ENCODE measurements around the gene NPLOC4. TPM values are rescaled to one million over a fixed set of nuclear protein-coding genes. Genes with fewer than 3 reads are reported as not detected.

Gene NPLOC4
- total RNA-seq, 2 donors from 2014 or later, result 101 to 103 TPM

DNA sequence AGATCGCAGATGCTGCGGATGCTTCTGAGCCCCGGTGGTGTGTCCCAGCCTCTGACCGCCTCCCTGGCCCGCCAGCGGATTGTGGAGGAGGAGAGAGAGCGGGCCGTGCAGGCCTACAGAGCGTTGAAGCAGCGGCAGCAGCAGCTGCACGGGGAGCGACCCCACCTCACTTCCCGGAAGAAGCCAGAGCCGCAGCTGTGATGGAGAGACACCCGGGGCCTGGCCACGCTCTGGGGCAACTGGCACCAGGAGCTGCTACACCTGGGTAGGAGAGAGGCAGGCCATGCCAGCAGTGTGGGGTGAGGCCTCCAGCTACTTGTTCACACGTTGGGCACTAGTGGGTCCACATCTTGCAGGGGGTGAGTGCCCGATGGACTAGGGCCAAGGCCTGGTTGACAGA is 35.6 kb upstream of the NPLOC4 start:
- Mint-ChIP-seq H3K9me3 (no peaks in the 10 kb centered on the region), H3K36me3 (ENCODE audit: low read depth) (peaks cover 76% of the 10 kb centered on the region), H3K4me1 (peaks cover 8% of the 10 kb centered on the region), H3K4me3 (no peak overlapping the region), H3K27me3 (no peaks in the 10 kb centered on the region), H3K27ac (no peak overlapping the region)
- no peak for ATAC-seq (replicated peaks)

- peak overlapping the region; percentile 96 for H3K27ac Mint-ChIP-seq
- no peak for ATAC-seq (replicated peaks)
- peaks cover 12% of the 10 kb centered on the region for H3K4me1 Mint-ChIP-seq
- no peaks in the 10 kb centered on the region for H3K9me3 Mint-ChIP-seq
- no peaks in the 10 kb centered on the region for H3K27me3 Mint-ChIP-seq
- H3K36me3 Mint-ChIP-seq (ENCODE audit: low read depth), result peaks cover 80% of the 10 kb centered on the region
- peak overlapping the region; percentile 94 for H3K4me3 Mint-ChIP-seq
These were observed 30.8 kb upstream of the NPLOC4 start for GRCh38 chr17:81667754-81668153.

- peak; percentile 92 for ATAC-seq (replicated peaks)
- peaks cover 12% of the 10 kb centered on the region for H3K4me1 Mint-ChIP-seq
- peak within 1 kb of the TSS; percentile 94 for H3K4me3 Mint-ChIP-seq
- H3K27ac Mint-ChIP-seq, result peak within 1 kb of the TSS; percentile 96
- no peaks in the 10 kb centered on the region for H3K27me3 Mint-ChIP-seq
- H3K9me3 Mint-ChIP-seq, result no peaks in the 10 kb centered on the region
- H3K36me3 Mint-ChIP-seq (ENCODE audit: low read depth), result peaks cover 69% of the 10 kb centered on the region
These were observed 29.7 kb upstream of the NPLOC4 start, which contains the start of the genes CCDC137 and OXLD1 for GRCh38 chr17:81666342-81667191. Gene CCDC137, plus strand, starts transcription at chr17:81666737. Its CDS starts 30 bp downstream, at chr17:81666767. Gene OXLD1, minus strand, starts transcription at chr17:81666605. Its CDS starts 28 bp downstream, at chr17:81666577.

- Mint-ChIP-seq H3K4me3 (peak overlapping the region; percentile 94), H3K4me1 (peaks cover 12% of the 10 kb centered on the region), H3K27me3 (no peaks in the 10 kb centered on the region), H3K9me3 (no peaks in the 10 kb centered on the region), H3K36me3 (ENCODE audit: low read depth) (peaks cover 63% of the 10 kb centered on the region), H3K27ac (peak overlapping the region; percentile 96)
- peak; percentile 3 for ATAC-seq (replicated peaks)
These were observed 29.1 kb upstream of the NPLOC4 start for GRCh38 chr17:81666092-81666341.

GRCh38 chr17:81665205-81666091 is 28.5 kb upstream of the NPLOC4 start:
- H3K4me1 Mint-ChIP-seq, result peaks cover 12% of the 10 kb centered on the region
- peak overlapping the region; percentile 94 for H3K4me3 Mint-ChIP-seq
- peaks cover 57% of the 10 kb centered on the region for H3K36me3 Mint-ChIP-seq (ENCODE audit: low read depth)
- H3K27ac Mint-ChIP-seq, result peak overlapping the region; percentile 96
- ATAC-seq (replicated peaks), result peak; percentile 26
- H3K27me3 Mint-ChIP-seq, result no peaks in the 10 kb centered on the region
- H3K9me3 Mint-ChIP-seq, result no peaks in the 10 kb centered on the region

GRCh38 chr17:81664051-81664470 is 27.1 kb upstream of the NPLOC4 start:
- H3K4me1 Mint-ChIP-seq, result peaks cover 12% of the 10 kb centered on the region
- peak overlapping the region; percentile 87 for H3K27ac Mint-ChIP-seq
- ATAC-seq (replicated peaks), result peak; percentile 7
- H3K4me3 Mint-ChIP-seq, result peak overlapping the region; percentile 94
- H3K36me3 Mint-ChIP-seq (ENCODE audit: low read depth), result peaks cover 44% of the 10 kb centered on the region
- no peaks in the 10 kb centered on the region for H3K9me3 Mint-ChIP-seq
- H3K27me3 Mint-ChIP-seq, result no peaks in the 10 kb centered on the region

- H3K27me3 Mint-ChIP-seq, result no peaks in the 10 kb centered on the region
- H3K27ac Mint-ChIP-seq, result peak overlapping the region; percentile 87
- peaks cover 23% of the 10 kb centered on the region for H3K36me3 Mint-ChIP-seq (ENCODE audit: low read depth)
- H3K4me3 Mint-ChIP-seq, result no peak overlapping the region
- no peaks in the 10 kb centered on the region for H3K9me3 Mint-ChIP-seq
- no peak for ATAC-seq (replicated peaks)
- H3K4me1 Mint-ChIP-seq, result peaks cover 4% of the 10 kb centered on the region
These were observed 25.1 kb upstream of the NPLOC4 start for GRCh38 chr17:81662002-81662401.

GRCh38 chr17:81660441-81660840 is 23.5 kb upstream of the NPLOC4 start:
- H3K9me3 Mint-ChIP-seq, result no peaks in the 10 kb centered on the region
- no peak overlapping the region for H3K4me3 Mint-ChIP-seq
- no peaks in the 10 kb centered on the region for H3K27me3 Mint-ChIP-seq
- ATAC-seq (replicated peaks), result no peak
- H3K36me3 Mint-ChIP-seq (ENCODE audit: low read depth), result peaks cover 7% of the 10 kb centered on the region
- H3K27ac Mint-ChIP-seq, result peak overlapping the region; percentile 66
- peaks cover 4% of the 10 kb centered on the region for H3K4me1 Mint-ChIP-seq

- Mint-ChIP-seq H3K36me3 (ENCODE audit: low read depth) (no peaks in the 10 kb centered on the region), H3K4me3 (no peak overlapping the region), H3K4me1 (no peaks in the 10 kb centered on the region), H3K9me3 (no peaks in the 10 kb centered on the region), H3K27ac (no peak overlapping the region), H3K27me3 (no peaks in the 10 kb centered on the region)
- ATAC-seq (replicated peaks), result no peak
These were observed 22.1 kb upstream of the NPLOC4 start for GRCh38 chr17:81659038-81659437.

- Mint-ChIP-seq H3K27me3 (peaks cover 1% of the 10 kb centered on the region), H3K4me3 (no peak overlapping the region), H3K27ac (peak overlapping the region; percentile 17), H3K4me1 (peaks cover 2% of the 10 kb centered on the region), H3K9me3 (no peaks in the 10 kb centered on the region), H3K36me3 (ENCODE audit: low read depth) (no peaks in the 10 kb centered on the region)
- no peak for ATAC-seq (replicated peaks)
These were observed 19.9 kb upstream of the NPLOC4 start for GRCh38 chr17:81656835-81657234.

GRCh38 chr17:81656118-81656743 is 19.3 kb upstream of the NPLOC4 start, which contains the start of gene PDE6G:
Gene PDE6G, minus strand, starts transcription at chr17:81656542. Its CDS starts 3,237 bp downstream, at chr17:81653305.
- no peak for ATAC-seq (replicated peaks)
- H3K27me3 Mint-ChIP-seq, result peaks cover 4% of the 10 kb centered on the region
- H3K36me3 Mint-ChIP-seq (ENCODE audit: low read depth), result no peaks in the 10 kb centered on the region
- peaks cover 5% of the 10 kb centered on the region for H3K4me1 Mint-ChIP-seq
- no peaks in the 10 kb centered on the region for H3K9me3 Mint-ChIP-seq
- H3K27ac Mint-ChIP-seq, result peak within 1 kb of the TSS; percentile 17
- no peak within 1 kb of the TSS for H3K4me3 Mint-ChIP-seq

DNA sequence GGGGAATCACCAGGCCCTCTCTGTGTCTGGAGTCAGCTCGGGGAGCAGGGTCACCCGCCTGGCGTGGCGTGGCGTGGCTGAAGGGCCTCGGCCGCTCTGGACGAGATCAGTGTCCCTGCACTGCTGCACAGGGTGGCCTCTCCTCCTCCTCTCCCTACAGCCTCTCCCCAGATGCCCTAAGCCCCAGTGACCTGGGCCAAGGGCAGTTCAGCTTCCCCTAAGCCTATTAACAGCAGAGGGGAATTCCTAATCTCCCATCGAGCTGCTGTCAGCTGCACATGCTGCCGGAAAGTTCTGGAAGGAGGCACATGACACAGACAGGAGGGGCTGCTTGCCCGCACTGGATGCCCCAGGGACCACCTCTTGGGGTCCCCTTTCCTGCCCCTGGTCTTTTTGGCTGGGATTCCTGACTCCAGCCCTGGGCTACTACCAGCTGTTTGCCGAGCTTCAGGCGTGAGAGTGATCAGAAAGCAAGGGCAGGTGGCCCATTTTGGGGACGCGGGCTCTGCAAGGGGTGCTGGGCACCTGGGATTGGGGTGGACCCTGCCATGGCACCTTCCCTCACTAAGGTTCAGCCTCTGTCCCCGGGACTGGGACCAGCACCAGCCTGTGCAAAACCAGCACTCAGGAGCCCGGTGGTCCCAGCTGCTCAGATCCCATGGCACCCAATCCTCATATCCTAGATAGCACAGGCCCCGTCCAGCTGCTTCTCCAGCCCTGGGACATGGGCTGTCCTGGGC is 18.6 kb upstream of the NPLOC4 start:
- H3K9me3 Mint-ChIP-seq, result no peaks in the 10 kb centered on the region

GRCh38 chr17:81652906-81653771 is 16.2 kb upstream of the NPLOC4 start:
- Mint-ChIP-seq H3K4me1 (peaks cover 5% of the 10 kb centered on the region), H3K36me3 (ENCODE audit: low read depth) (no peaks in the 10 kb centered on the region), H3K9me3 (no peaks in the 10 kb centered on the region), H3K4me3 (peak overlapping the region; percentile 37), H3K27me3 (peaks cover 4% of the 10 kb centered on the region), H3K27ac (peak overlapping the region; percentile 73)
- peak; percentile 38 for ATAC-seq (replicated peaks)

More for the DNA sequence above, 18.6 kb upstream of the NPLOC4 start:
- H3K27ac Mint-ChIP-seq, result no peak overlapping the region
- H3K36me3 Mint-ChIP-seq (ENCODE audit: low read depth), result no peaks in the 10 kb centered on the region
- H3K4me1 Mint-ChIP-seq, result peaks cover 5% of the 10 kb centered on the region
- peaks cover 4% of the 10 kb centered on the region for H3K27me3 Mint-ChIP-seq
- ATAC-seq (replicated peaks), result no peak
- H3K4me3 Mint-ChIP-seq, result no peak overlapping the region
